GM23248 (cell line): ENCODE results near the gene DISP2.

Experiments used
- EZH2 ChIP-seq: fragments of 200-600 bp; sonication (generic); IDR thresholded peaks from 2 replicates; pipeline ENCODE4 v1.6.1; 2018; ENCODE audit warnings: antibody characterized with exemption, mild to moderate bottlenecking; ENCODE audit not compliant: insufficient read depth, poor library complexity, severe bottlenecking
- EZH2phosphoT487 ChIP-seq: fragments of 200-600 bp; sonication (generic); IDR thresholded peaks from 2 replicates; pipeline ENCODE4 v1.6.1; 2018; ENCODE audit warnings: antibody characterized with exemption, moderate library complexity, mild to moderate bottlenecking, low read depth; ENCODE audit not compliant: insufficient read depth

DNA sequence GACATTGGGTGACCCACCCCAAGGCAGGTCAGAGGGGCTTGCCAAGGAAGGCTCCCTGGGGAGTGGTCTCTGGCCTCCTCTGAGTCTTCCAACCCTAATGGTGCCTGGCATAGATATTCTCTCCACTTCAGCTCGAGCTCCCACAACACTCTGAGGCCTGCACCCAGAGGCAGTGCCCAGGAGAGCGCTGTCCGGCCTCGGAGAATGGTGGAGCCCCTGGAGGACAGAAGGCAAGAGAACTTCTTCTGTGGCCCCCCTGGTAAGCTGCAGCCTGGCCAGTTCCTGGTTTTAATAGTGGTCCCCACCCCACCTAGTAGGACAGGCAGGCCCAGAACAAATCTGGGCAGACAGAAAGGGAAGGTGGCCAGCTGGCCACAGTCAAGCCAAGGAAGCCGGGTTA is 7.0 kb downstream of the DISP2 start:
- TF ChIP-seq EZH2 (no peak), EZH2phosphoT487 (no peak)
